HG02938 (cell line): ENCODE data around the gene CD40.

Experiments
- ATAC-seq: cut with Tn5 transposase; IDR thresholded peaks from one replicate; pipeline ENCODE4 v1.9.1; 2021; ENCODE audit warnings: mild to moderate bottlenecking, moderate library complexity; ENCODE audit not compliant: unreplicated experiment

CD40 gene

GRCh38 chr20:46142124-46142523, 24.0 kb downstream of the CD40 start:
- ATAC-seq = no peak

- ATAC-seq = no peak
These were observed 26.4 kb downstream of the CD40 start for GRCh38 chr20:46144432-46145025.

- no peak for ATAC-seq
These were observed 27.6 kb downstream of the CD40 start for GRCh38 chr20:46145713-46146112.

- no peak for ATAC-seq
These were observed 30.4 kb downstream of the CD40 start for GRCh38 chr20:46148313-46149208.

GRCh38 chr20:46150943-46151342, 32.8 kb downstream of the CD40 start:
- no peak for ATAC-seq

- no peak for ATAC-seq
These were observed 33.8 kb downstream of the CD40 start for GRCh38 chr20:46151936-46152335.

- no peak for ATAC-seq
These were observed 34.9 kb downstream of the CD40 start for GRCh38 chr20:46152824-46153586.

- no peak for ATAC-seq
These were observed 36.2 kb downstream of the CD40 start for GRCh38 chr20:46154305-46154704.

GRCh38 chr20:46154796-46155195, 36.7 kb downstream of the CD40 start:
- ATAC-seq = no peak

GRCh38 chr20:46156065-46156464, 38.0 kb downstream of the CD40 start:
- no peak for ATAC-seq

- no peak for ATAC-seq
These were observed 39.0 kb downstream of the CD40 start for GRCh38 chr20:46157076-46157592.

GRCh38 chr20:46157625-46158024, 39.5 kb downstream of the CD40 start:
- no peak for ATAC-seq

GRCh38 chr20:46158476-46158987, 40.4 kb downstream of the CD40 start:
- ATAC-seq = no peak

- no peak for ATAC-seq
These were observed 41.2 kb downstream of the CD40 start for GRCh38 chr20:46159101-46159897.

GRCh38 chr20:46160661-46161060, 42.5 kb downstream of the CD40 start:
- ATAC-seq = no peak

GRCh38 chr20:46161921-46162320, 43.8 kb downstream of the CD40 start:
- ATAC-seq = no peak

GRCh38 chr20:46164254-46164653, 46.1 kb downstream of the CD40 start:
- ATAC-seq = no peak

GRCh38 chr20:46167080-46167479, 49.0 kb downstream of the CD40 start:
- no peak for ATAC-seq

GRCh38 chr20:46168438-46168837, 50.3 kb downstream of the CD40 start:
- ATAC-seq = no peak
